HEK293 (cell line): ENCODE measurements around the gene LPA.

Experiments used
- CTCF ChIA-PET: fragments of 350-600 bp; formaldehyde crosslinking; extraction: SDS; loops from one replicate; lab custom pipeline; 2021; ENCODE audit warnings: antibody characterized with exemption; lab: Yijun Ruan, JAX
- POLR2A ChIA-PET: fragments of 300-600 bp; formaldehyde crosslinking; extraction: SDS; loops from one replicate; lab custom pipeline; 2020; ENCODE audit warnings: antibody characterized with exemption, inconsistent platforms; lab: Yijun Ruan, JAX
- H3K27ac ChIP-seq: fragments of 200-500 bp; sonication (Bioruptor generic); 2 replicates; pipeline ENCODE4 v1.5.1; 2014; ENCODE audit warnings: low read depth, low read length, control low read depth, inconsistent platforms; ENCODE audit errors: extremely low read depth
- H3K36me3 ChIP-seq, 2 experiments: fragments of 200-500 bp in 1 of 2; sonication (Bioruptor generic) in 1 of 2; 1 replicate in 1 of 2; 2 replicates in 1 of 2; pipeline ENCODE4 v1.5.1; 2014 to 2017; ENCODE audit warnings: inconsistent platforms in 2 of 2, low read length in 2 of 2; ENCODE audit not compliant: control insufficient read depth in 2 of 2, insufficient read depth in 1 of 2
- H3K4me1 ChIP-seq: fragments of 200-500 bp; sonication (Bioruptor generic); 2 replicates; pipeline ENCODE4 v1.5.1; 2014; ENCODE audit warnings: mild to moderate bottlenecking, low read length, inconsistent platforms; ENCODE audit not compliant: control insufficient read depth, insufficient read depth
- H3K4me3 ChIP-seq: 2 replicates; pipeline ENCODE4 v1.5.1; 2011; ENCODE audit warnings: low read depth, mild to moderate bottlenecking, control low read depth, low read length, moderate library complexity
- H3K9me3 ChIP-seq: fragments of 200-500 bp; sonication (Bioruptor generic); 2 replicates; pipeline ENCODE4 v1.5.1; 2014; ENCODE audit warnings: low read depth, low read length, inconsistent platforms; ENCODE audit not compliant: control insufficient read depth, insufficient read depth
- BCL11B ChIP-seq: fragments of 450-650 bp; formaldehyde crosslinking; IDR thresholded peaks from 2 replicates; pipeline ENCODE4 v1.5.1; 2016; ENCODE audit warnings: low read depth, missing biosample characterization, missing genetic modification characterization
- KLF1 ChIP-seq: fragments of 450-650 bp; formaldehyde crosslinking; IDR thresholded peaks from 2 replicates; pipeline ENCODE4 v1.5.1; 2016; ENCODE audit warnings: missing biosample characterization, missing genetic modification characterization
- KLF16 ChIP-seq: fragments of 450-650 bp; formaldehyde crosslinking; IDR thresholded peaks from 2 replicates; pipeline ENCODE4 v1.5.1; 2017; ENCODE audit warnings: missing biosample characterization, missing genetic modification characterization
- KLF9 ChIP-seq: fragments of 450-650 bp; formaldehyde crosslinking; IDR thresholded peaks from 2 replicates; pipeline ENCODE4 v1.5.1; 2016; ENCODE audit warnings: missing biosample characterization, missing genetic modification characterization, low read depth
- MZF1 ChIP-seq: fragments of 450-650 bp; formaldehyde crosslinking; IDR thresholded peaks from 2 replicates; pipeline ENCODE4 v1.5.1; 2017; ENCODE audit warnings: missing biosample characterization, missing genetic modification characterization, borderline replicate concordance
- SALL2 ChIP-seq: fragments of 450-650 bp; formaldehyde crosslinking; IDR thresholded peaks from 2 replicates; pipeline ENCODE4 v1.5.0; 2017; ENCODE audit warnings: missing biosample characterization, mild to moderate bottlenecking, missing genetic modification characterization, borderline replicate concordance
- SCRT1 ChIP-seq: fragments of 450-650 bp; formaldehyde crosslinking; IDR thresholded peaks from 2 replicates; pipeline ENCODE4 v1.5.1; 2016; ENCODE audit warnings: missing biosample characterization, missing genetic modification characterization, borderline replicate concordance
- SP3 ChIP-seq: fragments of 450-650 bp; formaldehyde crosslinking; IDR thresholded peaks from 2 replicates; pipeline ENCODE4 v1.5.1; 2016; ENCODE audit warnings: missing biosample characterization, missing genetic modification characterization
- YY1 ChIP-seq: fragments of 450-650 bp; formaldehyde crosslinking; IDR thresholded peaks from 2 replicates; pipeline ENCODE4 v1.5.1; 2018; ENCODE audit warnings: missing biosample characterization, missing genetic modification characterization
- ZBTB48 ChIP-seq: fragments of 450-650 bp; formaldehyde crosslinking; IDR thresholded peaks from 2 replicates; pipeline ENCODE4 v1.5.1; 2016; ENCODE audit warnings: missing biosample characterization, missing genetic modification characterization
- ZIC2 ChIP-seq: fragments of 450-650 bp; formaldehyde crosslinking; IDR thresholded peaks from 2 replicates; pipeline ENCODE4 v1.5.1; 2016; ENCODE audit warnings: missing biosample characterization, missing genetic modification characterization
- ZNF214 ChIP-seq: fragments of 450-650 bp; formaldehyde crosslinking; IDR thresholded peaks from 2 replicates; pipeline ENCODE4 v1.5.1; 2017; ENCODE audit warnings: missing biosample characterization, mild to moderate bottlenecking, missing genetic modification characterization, borderline replicate concordance
- ZNF221 ChIP-seq: fragments of 450-650 bp; formaldehyde crosslinking; IDR thresholded peaks from 2 replicates; pipeline ENCODE4 v1.5.1; 2017; ENCODE audit warnings: missing biosample characterization, missing genetic modification characterization, borderline replicate concordance
- ZNF302 ChIP-seq: fragments of 450-650 bp; formaldehyde crosslinking; IDR thresholded peaks from 2 replicates; pipeline ENCODE4 v1.5.1; 2016; ENCODE audit warnings: missing biosample characterization, missing genetic modification characterization, low read depth
- ZNF324 ChIP-seq: fragments of 450-650 bp; formaldehyde crosslinking; IDR thresholded peaks from 2 replicates; pipeline ENCODE4 v1.5.1; 2016; ENCODE audit warnings: missing biosample characterization, missing genetic modification characterization
- ZNF354C ChIP-seq: fragments of 450-650 bp; formaldehyde crosslinking; IDR thresholded peaks from 2 replicates; pipeline ENCODE4 v1.5.1; 2016; ENCODE audit warnings: missing biosample characterization, missing genetic modification characterization, low read depth, borderline replicate concordance
- ZNF394 ChIP-seq: fragments of 450-650 bp; formaldehyde crosslinking; IDR thresholded peaks from 2 replicates; pipeline ENCODE4 v1.5.1; 2016; ENCODE audit warnings: missing biosample characterization, missing genetic modification characterization, mild to moderate bottlenecking, moderate library complexity, borderline replicate concordance
- ZNF423 ChIP-seq: fragments of 450-650 bp; formaldehyde crosslinking; IDR thresholded peaks from 2 replicates; pipeline ENCODE4 v1.5.1; 2016; ENCODE audit warnings: missing biosample characterization, missing genetic modification characterization
- ZNF426 ChIP-seq: fragments of 450-650 bp; formaldehyde crosslinking; IDR thresholded peaks from 2 replicates; pipeline ENCODE4 v1.5.1; 2017; ENCODE audit warnings: missing biosample characterization, missing genetic modification characterization, mild to moderate bottlenecking, inconsistent platforms, moderate library complexity
- ZNF623 ChIP-seq: fragments of 450-650 bp; formaldehyde crosslinking; IDR thresholded peaks from 2 replicates; pipeline ENCODE4 v1.5.1; 2016; ENCODE audit warnings: missing biosample characterization, missing genetic modification characterization
- ZNF664 ChIP-seq: fragments of 450-650 bp; formaldehyde crosslinking; IDR thresholded peaks from 2 replicates; pipeline ENCODE4 v1.5.1; 2016; ENCODE audit warnings: missing biosample characterization, missing genetic modification characterization
- ZNF776 ChIP-seq: fragments of 450-650 bp; formaldehyde crosslinking; IDR thresholded peaks from 2 replicates; pipeline ENCODE4 v1.5.0; 2017; ENCODE audit warnings: missing biosample characterization, missing genetic modification characterization, borderline replicate concordance
- ZNF791 ChIP-seq: fragments of 450-650 bp; formaldehyde crosslinking; IDR thresholded peaks from 2 replicates; pipeline ENCODE4 v1.5.1; 2016; ENCODE audit warnings: missing biosample characterization, missing genetic modification characterization
- ZNF830 ChIP-seq: fragments of 450-650 bp; IDR thresholded peaks from 2 replicates; pipeline ENCODE4 v1.5.0; 2018; ENCODE audit warnings: missing biosample characterization, missing genetic modification characterization, low read depth, mild to moderate bottlenecking, moderate library complexity
- ZSCAN23 ChIP-seq: fragments of 450-650 bp; formaldehyde crosslinking; IDR thresholded peaks from 2 replicates; pipeline ENCODE4 v1.5.1; 2016; ENCODE audit warnings: missing biosample characterization, missing genetic modification characterization
- TF ChIP-seq, protein P1 (sequence below): fragments of 450-650 bp; formaldehyde crosslinking; IDR thresholded peaks from 2 replicates; pipeline ENCODE4 v1.5.1; 2017; ENCODE audit warnings: missing biosample characterization, missing genetic modification characterization
- TF ChIP-seq, protein P2 (sequence below): fragments of 450-650 bp; formaldehyde crosslinking; IDR thresholded peaks from 2 replicates; pipeline ENCODE4 v1.5.1; 2016; ENCODE audit warnings: missing biosample characterization, missing genetic modification characterization

Gene LPA

DNA sequence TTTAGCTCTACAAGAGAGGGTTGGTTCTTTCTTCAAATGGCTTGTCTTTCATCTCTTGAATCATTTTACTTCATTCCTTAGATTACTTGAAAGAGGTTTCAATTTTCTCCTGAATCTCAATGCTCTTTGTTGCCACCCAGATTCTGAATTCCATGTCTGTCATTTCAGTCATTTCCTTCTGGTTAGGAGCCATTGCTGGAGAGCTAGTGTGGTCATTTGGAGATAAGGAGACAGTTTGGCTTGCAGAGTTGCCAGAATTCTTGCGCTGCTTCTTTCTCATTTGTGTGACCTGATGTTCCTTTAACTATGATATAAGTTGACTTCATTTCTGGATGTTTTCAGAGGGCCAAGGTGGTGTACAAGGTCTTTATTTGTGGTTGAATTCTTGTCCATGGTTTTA lies 158.1 kb downstream of the LPA start (continued):
- TF ChIP-seq, protein P1, sequence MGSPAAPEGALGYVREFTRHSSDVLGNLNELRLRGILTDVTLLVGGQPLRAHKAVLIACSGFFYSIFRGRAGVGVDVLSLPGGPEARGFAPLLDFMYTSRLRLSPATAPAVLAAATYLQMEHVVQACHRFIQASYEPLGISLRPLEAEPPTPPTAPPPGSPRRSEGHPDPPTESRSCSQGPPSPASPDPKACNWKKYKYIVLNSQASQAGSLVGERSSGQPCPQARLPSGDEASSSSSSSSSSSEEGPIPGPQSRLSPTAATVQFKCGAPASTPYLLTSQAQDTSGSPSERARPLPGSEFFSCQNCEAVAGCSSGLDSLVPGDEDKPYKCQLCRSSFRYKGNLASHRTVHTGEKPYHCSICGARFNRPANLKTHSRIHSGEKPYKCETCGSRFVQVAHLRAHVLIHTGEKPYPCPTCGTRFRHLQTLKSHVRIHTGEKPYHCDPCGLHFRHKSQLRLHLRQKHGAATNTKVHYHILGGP (tag by site-specific recombination) = no peak
- no peak for TF ChIP-seq ZBTB48 (tag by site-specific recombination)

DNA sequence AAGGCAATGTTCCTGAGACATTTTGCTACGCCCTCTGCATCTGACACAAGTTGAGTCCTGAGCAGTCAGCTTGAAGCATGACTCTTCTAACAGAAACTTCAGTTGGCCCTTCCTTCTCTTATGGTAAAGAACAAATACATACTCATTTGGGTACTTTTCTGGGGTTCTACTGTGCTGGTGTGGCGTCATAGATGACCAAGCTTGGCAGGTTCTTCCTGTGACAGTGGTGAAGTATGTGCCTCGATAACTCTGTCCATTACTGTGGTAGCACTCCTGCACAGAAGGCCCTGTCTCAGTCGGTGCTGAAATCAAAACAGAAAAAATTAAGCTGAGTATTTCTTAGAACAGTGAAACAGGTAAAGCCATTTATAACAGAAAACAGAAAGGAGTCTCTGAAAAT lies 163.4 kb downstream of the LPA start:
- Histone ChIP-seq H3K4me3 (no peak overlapping the region), H3K27ac (no peak overlapping the region), H3K9me3 (no peaks in the 10 kb centered on the region), H3K4me1 (no peaks in the 10 kb centered on the region), H3K36me3 (no peaks in the 10 kb centered on the region)
- ChIA-PET POLR2A (no interaction called here), CTCF (interaction anchor here (1.5 to 1.8 kb wide), 2 partner anchors 18 to 33 kb away, joined by 4 to 9 read pairs; no protein-coding TSS in a partner anchor)
- TF ChIP-seq KLF9 (tag by site-specific recombination) = no peak
- TF ChIP-seq ZNF302 (tag by site-specific recombination) = no peak
- TF ChIP-seq ZNF776 (tag by site-specific recombination) = no peak
- TF ChIP-seq KLF16 = no peak
- no peak for TF ChIP-seq ZNF324 (tag by site-specific recombination)

DNA sequence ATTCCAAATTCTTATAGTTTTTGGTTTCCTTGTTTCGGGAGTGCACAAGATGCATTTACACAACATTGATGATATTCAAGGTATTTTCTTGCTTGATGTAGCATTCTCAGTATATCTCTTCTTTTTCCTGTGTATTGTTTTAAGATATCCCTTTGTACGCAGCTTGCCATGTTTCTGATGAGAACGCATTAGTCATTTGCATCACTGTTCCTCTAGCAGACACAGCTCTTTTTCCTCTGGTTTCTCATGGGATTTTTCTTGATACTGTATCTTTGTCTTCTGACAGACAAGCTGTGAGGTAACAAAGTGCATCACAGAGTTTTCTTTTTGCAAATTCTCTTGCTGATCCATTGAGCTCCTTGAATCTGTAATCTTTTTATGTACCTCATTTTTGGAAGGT lies 169.5 kb downstream of the LPA start:
- Histone ChIP-seq H3K36me3 (no peaks in the 10 kb centered on the region), H3K27ac (no peak overlapping the region), H3K9me3 (no peaks in the 10 kb centered on the region), H3K4me3 (no peak overlapping the region), H3K4me1 (no peaks in the 10 kb centered on the region)
- ChIA-PET POLR2A (no interaction called here), CTCF (interaction anchor here (1.0 kb wide), 1 partner anchor 25 kb away, joined by 3 read pairs; no protein-coding TSS in a partner anchor)
- no peak for TF ChIP-seq ZNF426 (tag by site-specific recombination)
- TF ChIP-seq ZNF623 = no peak
- TF ChIP-seq MZF1 = no peak

DNA sequence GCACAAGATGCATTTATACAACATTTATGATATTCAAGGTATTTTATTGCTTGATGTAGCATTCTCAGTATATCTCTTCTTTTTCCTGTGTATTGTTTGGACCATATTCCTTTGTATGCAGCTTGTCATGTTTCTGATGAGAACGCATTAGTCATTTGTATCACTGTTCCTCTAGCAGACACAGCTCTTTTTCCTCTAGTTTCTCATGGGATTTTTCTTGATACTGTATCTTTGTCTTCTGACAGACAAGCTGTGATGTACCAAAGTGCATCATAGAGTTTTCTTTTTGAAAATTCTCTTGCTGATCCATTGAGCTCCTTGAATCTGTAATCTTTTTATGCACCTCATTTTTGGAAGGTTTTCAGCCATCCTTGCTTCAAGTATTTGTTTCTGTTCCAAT lies 175.0 kb downstream of the LPA start:
- Histone ChIP-seq H3K36me3 (no peaks in the 10 kb centered on the region), H3K9me3 (no peaks in the 10 kb centered on the region), H3K27ac (no peak overlapping the region), H3K4me1 (no peaks in the 10 kb centered on the region), H3K4me3 (no peak overlapping the region)
- CTCF ChIA-PET = no interaction called here
- no peak for TF ChIP-seq BCL11B
- TF ChIP-seq ZNF623 = no peak
- TF ChIP-seq ZNF394 (tag by site-specific recombination) = no peak
- TF ChIP-seq ZNF354C = no peak
- TF ChIP-seq, protein P2, sequence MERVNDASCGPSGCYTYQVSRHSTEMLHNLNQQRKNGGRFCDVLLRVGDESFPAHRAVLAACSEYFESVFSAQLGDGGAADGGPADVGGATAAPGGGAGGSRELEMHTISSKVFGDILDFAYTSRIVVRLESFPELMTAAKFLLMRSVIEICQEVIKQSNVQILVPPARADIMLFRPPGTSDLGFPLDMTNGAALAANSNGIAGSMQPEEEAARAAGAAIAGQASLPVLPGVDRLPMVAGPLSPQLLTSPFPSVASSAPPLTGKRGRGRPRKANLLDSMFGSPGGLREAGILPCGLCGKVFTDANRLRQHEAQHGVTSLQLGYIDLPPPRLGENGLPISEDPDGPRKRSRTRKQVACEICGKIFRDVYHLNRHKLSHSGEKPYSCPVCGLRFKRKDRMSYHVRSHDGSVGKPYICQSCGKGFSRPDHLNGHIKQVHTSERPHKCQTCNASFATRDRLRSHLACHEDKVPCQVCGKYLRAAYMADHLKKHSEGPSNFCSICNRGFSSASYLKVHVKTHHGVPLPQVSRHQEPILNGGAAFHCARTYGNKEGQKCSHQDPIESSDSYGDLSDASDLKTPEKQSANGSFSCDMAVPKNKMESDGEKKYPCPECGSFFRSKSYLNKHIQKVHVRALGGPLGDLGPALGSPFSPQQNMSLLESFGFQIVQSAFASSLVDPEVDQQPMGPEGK (tag by site-specific recombination) = no peak
- no peak for TF ChIP-seq ZNF221
- TF ChIP-seq ZNF423 (tag by site-specific recombination) = no peak
- TF ChIP-seq KLF9 (tag by site-specific recombination) = no peak
- no peak for TF ChIP-seq KLF1
- no peak for TF ChIP-seq SP3 (tag by site-specific recombination)
- no peak for TF ChIP-seq ZNF791
- TF ChIP-seq ZNF664 (tag by site-specific recombination) = no peak
- TF ChIP-seq SCRT1 (tag by site-specific recombination) = no peak
- TF ChIP-seq ZSCAN23 (tag by site-specific recombination) = no peak
- TF ChIP-seq SALL2 (tag by site-specific recombination) = no peak
- no peak for TF ChIP-seq ZNF830 (tag by site-specific recombination)
- TF ChIP-seq ZIC2 (tag by site-specific recombination) = no peak
- no peak for TF ChIP-seq YY1 (tag by site-specific recombination)
- TF ChIP-seq ZNF214 (tag by site-specific recombination) = no peak
- TF ChIP-seq, protein P1 (tag by site-specific recombination) = no peak
- POLR2A ChIA-PET = no interaction called here
